Fibroblast of upper back skin (primary cell): ENCODE results near the gene EEF1AKMT4.

Experiments
- DNase-seq: peaks from one replicate; pipeline ENCODE4 v3.0.0-alpha.2; 2013

EEF1AKMT4 gene

DNA sequence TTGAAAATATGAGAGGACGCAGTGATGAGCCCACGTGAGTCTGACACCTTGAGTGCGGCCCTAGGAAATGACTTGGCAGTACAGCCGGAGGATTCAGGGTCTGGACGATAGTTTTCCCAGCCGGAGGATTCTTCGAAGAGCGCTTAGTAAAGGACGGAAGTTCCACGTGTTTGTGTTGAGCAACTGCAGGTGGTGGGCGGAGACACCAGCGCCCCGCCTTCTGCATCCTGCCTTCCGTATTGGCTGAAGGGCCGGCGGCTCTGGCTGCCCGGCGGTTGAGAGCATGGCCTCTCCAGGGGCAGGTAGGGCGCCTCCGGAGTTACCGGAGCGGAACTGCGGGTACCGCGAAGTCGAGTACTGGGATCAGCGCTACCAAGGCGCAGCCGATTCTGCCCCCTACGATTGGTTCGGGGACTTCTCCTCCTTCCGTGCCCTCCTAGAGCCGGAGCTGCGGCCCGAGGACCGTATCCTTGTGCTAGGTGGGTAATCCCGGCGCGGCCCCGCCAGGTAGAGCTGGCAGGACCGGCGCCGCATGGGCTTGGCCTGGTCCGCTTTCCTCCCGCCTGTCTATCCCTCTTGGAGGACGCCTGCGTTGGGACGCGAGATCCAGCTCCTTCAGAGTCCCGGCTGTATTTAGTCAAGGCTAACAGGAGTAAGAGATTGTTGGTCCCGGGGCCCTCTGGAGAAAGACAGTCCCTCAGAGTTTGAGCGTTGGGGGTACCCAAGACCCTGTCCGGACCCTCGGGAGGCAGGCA lies at the start of gene EEF1AKMT4:
Gene EEF1AKMT4 (plus strand): TSS at position 261 of the 755 bp plus-strand sequence. CDS start 23 bp downstream, at position 284.
- DNase-seq = peak; percentile 98

DNA sequence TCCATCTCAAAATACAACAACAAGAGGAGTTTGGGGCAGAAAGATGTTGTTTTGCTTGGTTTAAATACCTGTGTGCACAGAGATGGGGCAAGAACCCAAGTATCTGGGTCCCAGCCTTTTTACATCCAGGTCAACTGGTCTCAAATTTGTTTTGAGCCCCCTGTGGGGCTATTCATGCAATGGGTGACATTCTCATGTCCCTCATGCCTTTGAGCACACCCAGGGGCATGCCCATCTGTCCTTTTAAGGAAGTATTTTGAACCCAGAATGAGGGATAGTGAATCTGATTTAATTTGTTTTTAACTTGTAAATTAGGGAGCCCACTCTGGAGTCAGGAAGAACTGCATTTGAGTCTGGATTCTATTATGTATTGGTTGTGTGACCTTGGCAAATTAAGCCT lies 48.6 kb upstream of the EEF1AKMT4 start:
- no peak for DNase-seq

DNA sequence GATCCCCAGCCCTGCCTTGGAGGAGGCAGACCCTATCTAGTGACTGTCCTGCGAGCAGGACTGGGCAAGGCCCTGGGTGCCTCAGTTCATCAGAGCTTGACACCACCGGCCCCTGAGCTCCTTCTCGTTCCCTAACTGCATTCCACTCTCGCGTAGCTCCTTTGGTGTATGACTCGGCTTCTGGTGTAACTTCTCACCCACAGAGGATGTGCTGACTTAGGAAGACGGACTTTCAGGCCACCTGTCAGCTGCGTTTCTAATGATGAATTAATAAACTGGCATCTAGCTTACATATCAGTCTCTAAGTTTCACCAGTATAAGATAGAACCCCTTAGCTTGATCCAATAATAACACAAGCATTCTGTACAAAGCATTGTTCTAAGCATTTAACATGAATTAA lies 45.9 kb upstream of the EEF1AKMT4 start:
- DNase-seq = no peak

DNA sequence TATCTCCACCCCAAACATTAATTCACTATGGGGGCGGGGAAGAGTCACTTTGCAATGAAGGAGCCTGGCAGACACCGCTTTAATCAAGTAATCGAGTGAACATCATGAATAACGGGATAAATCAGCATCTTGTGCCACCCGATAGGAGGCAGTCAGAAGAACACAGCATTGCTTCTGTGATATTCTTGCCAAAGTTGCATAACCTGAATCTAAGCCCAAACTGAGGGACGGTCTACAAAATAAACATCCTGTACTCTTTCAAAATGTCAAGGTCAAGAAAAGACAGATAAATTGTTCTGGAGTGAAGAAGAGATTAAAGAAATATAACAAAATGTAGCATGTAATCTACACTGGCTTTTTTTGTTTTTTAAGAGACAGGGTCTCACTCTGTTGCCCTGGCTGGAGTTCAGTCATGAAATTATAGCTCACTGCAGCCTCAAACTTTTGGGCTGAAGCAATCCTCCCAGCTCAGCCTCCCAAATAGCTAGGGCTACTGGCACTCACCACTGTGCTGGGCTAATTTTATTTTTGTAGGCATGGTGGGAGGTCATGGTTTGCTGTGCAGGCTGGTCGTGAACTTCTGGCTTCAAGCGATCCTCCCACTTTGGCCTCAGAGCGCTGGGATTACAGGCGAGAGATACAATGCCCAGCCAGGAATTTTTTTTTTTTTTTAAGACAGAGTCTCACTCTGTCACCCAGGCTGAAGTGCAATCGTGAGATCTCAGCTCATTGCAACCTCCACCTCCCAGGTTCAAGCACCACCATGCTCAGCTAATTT lies 40.1 kb upstream of the EEF1AKMT4 start:
- no peak for DNase-seq

DNA sequence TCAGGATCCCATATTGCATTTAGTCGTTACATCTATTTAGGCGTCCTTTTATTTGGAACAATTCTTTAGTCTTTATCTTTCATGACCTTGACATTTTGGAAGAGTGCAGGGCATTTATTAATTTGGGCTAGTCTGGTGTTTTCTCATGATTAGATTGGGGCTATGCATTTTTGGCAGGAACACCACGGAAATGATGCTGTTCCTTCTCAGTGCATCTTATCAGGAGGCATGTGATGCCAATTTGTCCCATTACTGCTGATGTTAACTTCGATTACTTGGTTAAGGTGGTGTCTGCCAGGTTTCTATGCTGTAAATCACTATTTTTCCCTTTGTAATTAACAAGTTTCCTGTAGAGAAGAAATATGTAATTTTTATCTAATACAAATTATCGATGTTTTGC lies 38.2 kb upstream of the EEF1AKMT4 start:
- no peak for DNase-seq

DNA sequence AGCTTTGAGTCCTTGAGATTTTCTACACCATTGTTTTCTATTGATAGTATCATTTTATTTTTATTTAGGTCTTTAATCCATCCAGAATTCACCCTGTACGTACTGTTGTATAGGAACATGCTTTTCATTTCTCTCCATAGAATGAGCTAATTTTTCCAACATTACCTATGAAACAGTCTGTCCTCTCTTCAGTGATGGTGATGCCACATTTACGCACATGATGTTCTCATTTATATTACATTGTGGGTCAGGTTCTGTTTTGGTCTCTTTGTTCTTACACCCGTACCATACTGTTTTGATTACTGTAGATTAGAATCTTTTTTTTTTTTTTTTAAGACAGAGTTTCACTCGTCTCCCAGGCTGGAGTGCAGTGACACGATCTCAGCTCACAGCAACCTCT lies 37.8 kb upstream of the EEF1AKMT4 start:
- no peak for DNase-seq

DNA sequence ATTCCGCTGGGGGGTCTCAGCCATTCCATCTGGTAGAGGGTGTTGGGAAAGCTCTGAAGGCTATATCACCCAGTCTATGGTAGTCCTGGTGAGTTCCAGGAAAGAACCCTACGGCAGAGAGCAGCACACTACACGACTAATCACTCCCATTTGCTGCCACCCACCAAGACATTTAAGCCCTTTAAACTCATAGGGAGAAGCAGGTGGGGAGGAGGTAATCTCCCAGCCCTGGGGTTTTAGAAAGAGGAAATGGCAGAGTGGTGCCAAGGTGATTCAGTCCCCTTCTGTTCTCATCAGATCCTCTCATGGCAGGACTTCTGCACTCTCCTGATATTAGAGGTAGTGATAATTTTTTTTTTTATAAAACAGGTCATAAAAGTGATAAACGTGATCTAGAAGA lies 30.7 kb upstream of the EEF1AKMT4 start:
- no peak for DNase-seq

DNA sequence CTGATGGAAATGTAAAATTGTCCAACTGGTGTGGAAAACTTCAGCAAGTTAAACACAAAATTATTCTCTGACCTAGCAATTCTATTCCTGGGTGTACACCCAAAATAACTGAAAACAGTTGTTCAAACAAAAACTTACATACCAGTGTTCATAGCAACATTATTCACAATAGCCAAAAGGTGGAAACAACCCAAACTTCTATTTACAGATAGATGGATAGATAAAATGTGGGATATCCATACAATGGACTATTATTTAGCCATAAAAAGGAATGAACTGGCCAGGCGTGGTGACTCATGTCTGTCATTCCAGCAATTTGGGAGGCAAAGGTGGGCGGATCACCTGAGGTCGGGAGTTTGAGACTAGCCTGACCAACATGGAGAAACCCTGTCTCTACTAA lies 27.0 kb upstream of the EEF1AKMT4 start:
- DNase-seq = no peak

DNA sequence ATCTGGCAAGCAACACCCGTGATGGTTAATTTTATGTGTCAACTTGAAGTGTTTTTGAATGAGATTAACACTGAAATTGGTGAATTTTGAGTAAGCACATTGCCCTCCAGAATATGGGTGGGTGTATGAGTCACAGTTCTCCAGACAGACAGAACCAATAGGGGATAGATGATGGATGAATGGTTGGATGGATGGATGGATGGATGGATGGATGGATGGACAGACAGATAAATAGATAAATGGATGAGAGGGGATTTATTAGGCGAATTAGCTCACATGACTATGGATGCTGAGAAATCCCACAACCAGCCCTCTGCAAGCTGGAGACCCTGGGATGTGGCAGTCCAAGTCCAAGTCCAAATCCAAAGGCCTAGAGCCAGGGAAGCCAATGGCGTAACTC lies 25.5 kb upstream of the EEF1AKMT4 start:
- no peak for DNase-seq

DNA sequence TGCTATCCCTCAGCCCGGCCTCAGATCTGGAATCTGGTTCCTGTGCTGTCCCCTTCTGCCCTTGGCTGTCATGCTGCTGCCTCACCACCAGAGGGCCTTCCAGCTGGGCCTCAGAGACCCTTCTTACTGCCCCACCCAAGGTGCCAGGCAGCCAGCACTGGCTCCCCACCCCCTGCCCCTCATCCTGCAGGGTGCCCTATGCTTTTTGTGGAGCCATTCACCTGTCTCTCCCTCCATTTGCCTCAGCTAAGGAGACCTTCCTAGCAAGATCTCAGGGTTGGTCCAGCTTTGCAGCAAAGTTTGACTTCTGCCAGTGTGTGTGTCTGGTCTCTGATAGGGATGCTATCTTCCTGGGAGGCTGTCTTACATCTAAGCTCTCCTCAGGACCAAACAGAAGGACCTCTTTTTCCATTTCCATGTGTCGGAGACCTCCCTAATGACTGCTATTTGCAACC lies 22.0 kb upstream of the EEF1AKMT4 start:
- DNase-seq = peak; percentile 18

DNA sequence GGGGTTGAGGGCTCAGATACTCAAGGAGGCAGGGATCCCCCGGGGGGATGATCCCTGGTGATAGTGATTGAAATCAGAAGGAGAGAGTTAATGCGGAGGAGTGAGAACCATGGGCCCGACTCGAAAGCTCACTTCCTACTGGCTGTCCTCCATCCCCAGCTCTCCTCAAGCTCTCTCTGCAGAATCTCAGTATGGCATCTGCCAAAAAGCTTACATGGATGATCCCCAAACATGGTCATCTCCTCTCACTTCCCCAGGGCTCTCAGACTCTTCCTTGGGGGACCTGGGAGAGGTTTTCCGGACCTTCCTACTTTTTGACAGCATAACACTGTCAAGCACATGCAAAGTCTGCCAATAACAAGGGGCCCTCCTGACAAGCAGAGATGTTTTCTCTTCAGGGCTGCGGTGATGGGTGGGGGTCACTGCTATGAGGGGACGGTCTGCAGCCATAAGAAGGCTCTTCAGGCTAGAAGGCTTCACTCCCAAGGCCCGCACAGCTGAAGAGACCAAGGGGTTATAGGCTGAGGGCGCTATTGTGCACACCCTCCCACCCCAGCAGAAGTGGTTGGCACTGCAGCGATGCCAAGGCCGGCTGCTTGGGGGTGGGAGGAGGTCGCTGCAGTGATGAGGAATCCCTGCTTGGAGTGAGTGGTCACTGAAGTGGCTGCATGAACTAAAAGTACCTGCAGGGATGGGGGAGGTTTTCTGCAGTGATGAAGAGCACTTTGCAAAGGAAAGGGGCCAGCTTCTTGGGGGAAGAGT lies 20.9 kb upstream of the EEF1AKMT4 start:
- no peak for DNase-seq

DNA sequence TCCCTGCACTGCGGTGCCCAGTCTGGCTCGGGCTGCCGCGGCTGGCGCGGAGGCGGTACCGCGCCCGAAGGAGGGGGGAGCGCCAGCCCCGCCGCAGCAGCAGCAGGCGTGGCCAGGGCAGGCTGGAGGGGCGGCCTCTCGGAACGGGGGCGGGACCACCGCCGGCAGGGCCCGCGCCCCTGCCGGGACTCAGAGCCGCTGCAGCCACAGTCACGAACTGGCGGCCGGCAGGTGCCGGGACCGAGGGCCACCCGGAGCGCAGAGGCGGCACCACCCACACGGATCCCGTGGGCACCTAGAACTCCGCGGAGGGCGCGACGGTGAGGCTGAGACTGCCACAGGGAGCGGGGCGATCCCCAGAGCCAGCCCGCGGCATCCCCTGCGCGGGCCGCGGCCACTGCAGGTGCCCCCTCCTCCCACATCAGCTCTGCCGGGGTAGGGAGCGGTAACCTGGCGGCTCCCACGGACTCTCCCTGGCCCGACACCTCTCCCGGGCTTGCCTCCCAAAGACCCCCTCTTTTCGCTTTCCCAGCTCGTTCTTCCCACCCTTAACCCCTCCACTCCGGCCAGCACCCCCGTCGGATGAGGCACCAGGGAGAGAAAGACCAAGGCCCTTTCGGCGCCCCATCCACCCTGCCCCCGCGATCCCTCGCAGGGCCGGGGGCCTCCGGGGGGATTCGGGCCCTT lies 19.9 kb upstream of the EEF1AKMT4 start, which contains the start of gene VWA5B2:
Gene VWA5B2 (plus strand): TSS at position 192 of the 687 bp plus-strand sequence. CDS start 944 bp downstream, outside the sequence.
- peak; percentile 22 for DNase-seq

DNA sequence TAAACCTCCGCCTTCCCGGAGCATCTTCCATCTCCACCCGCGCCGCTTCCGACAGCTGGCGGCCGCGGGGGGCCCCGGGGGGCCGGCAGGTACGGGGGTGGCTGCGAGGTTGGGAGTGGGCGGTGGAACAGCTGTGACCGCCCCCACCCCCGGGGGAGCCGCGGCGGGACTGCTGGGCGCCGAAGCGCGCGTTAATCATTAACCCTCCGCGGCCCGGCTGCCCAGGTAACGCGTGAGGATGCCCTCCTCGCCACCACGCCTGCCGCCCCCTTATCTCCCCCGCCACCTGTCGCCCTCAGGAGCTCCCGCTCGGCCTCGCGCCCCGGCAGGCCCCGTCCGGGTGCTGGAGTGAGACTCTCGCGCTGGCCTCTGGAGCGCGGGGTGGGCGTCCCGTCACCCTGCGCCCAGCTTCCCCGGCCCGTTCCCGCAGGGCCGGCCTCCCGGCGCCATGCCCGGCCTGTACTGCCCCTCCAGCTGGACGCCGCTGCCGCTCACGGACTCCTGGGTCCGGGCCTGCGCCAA lies 19.3 kb upstream of the EEF1AKMT4 start:
- no peak for DNase-seq

DNA sequence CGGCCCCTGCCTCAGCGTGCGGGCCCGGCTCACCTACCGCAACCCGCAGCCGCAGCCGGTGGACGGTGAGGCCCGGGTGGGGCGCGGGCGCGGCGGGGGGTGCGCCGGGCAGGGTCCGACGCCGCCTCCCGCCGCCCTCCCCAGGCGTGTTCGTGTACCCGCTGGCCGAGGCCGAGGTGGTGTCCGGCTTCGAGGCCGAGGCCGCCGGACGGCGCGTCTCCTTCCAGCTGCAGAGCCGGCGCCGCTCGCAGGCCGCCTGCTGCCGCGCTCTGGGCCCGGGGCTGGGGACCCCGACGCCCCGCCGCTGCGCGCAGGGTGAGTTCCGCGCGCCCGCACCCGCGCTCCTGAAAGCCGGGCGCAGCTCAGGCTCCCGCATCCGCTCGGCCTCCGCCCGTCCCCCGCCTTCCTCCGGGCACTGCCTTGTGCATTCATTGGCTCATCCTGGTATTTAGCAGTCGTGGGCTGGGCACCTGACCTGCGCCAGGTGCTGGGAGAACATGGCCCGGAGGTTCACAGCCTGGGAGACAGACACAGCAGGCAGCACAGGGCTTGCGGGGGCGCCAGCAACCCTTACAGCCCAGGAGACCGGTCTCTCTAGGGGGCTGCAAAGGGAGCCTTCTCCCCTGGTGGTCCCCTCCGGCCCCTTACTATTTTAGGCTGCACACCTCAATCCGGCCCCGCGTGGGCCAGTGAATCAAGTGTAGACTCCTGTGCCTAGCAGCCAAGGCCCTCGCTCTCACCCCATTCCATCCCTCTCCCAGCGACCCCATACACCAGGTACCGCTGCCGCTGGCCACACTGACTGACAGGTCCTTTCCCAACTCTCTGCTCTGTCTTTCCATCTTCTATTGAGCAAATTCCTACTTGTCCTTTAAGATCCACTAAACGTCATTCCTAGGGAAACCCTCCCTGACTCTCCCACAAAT lies 18.6 kb upstream of the EEF1AKMT4 start:
- DNase-seq = no peak

DNA sequence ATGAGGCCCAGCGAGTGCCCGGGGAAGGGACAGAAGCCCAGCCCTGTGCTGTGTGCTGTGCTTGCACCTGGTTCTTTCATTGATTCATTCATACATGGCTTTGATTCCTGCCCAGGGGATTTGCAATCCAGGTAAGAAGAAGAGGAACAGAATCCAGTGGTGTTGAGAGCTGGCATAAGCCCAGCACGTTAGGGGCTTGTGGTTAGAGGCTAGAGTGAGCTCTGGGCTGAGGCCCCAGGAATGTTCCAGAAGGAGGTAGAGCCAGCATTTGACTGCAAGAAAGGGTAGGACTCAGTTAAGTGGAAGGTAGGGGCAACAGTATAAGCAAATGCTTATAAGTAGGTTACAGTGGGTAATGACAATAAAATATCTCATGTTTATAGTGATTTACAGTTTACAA lies 17.8 kb upstream of the EEF1AKMT4 start:
- DNase-seq = no peak

DNA sequence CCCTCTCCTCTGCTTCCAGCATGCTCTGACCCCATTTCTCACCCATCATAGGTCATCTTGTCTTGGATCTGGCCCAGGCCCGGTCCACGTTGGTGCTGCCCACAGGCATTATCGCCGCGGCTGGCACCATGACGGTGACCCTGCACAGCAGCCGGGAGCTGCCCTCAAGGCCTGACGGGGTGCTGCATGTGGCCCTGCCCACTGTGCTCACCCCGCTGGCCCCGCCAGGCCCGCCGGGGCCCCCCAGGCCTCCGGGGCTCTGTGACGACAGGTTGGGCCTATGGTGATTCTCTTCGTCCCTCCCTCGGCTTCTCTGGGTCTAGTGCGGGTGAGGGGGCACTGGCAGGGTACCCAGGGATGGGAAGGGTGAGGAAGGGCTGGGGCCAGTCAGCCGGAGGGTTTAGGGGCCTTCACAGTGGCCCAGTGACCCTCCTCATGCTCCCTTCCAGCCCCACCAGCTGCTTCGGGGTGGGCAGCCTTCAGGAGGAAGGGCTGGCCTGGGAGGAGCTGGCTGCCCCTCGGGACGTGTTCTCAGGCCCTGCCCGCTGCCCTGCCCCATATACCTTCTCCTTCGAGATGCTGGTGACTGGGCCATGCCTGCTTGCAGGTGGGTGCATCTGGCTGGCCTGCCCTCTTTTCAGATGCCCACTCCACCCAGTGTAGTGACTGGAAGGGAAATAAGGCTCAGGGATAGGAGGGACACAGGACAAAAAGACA lies 16.2 kb upstream of the EEF1AKMT4 start:
- DNase-seq = no peak

DNA sequence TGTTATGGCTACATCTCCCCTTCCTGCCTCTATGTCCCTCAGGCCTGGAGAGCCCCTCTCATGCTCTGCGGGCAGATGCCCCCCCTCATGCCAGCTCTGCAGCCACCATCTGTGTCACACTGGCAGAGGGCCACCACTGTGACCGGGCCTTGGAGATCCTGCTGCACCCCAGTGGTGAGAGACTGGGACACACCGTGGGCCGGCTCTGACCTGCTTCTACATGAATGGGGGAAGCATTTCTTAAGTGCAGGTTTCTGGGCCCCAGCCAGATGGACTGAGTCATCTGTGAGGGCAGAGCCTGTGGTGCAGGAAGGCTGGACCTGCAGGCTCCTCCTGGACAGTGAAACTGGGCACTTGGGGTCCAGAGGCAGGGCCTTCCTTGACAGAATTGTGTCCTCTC lies 15.2 kb upstream of the EEF1AKMT4 start:
- peak; percentile 65 for DNase-seq

DNA sequence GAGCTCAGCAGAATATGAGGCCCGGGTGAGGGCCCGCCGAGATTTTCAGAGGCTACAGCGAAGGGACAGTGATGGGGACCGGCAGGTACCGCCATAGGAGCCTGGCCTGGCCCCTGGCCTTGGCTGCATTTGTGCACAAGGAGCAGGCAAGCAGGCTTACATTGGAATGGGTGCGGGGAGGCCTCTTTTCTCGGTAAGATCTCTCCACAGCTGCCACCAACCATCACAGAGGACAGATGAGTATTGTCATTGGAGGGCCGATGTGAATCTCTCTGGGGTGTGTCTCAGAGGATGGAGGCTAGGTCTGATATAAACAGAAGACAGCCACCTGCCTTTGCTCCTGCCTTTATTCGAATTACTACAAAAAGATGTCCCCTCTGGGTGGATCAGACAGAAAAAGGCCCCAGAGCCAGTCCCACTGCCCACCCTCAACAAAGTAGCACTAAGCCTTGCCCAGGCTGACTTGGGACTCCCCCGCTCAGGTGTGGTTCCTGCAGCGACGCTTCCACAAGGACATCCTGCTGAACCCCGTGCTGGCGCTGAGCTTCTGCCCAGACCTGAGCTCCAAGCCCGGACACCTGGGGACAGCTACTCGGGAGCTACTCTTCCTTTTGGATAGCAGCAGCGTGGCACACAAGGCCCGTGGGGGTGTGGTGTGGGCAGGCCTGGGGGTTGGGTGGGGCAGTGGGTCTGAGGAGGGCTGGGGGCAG lies 14.6 kb upstream of the EEF1AKMT4 start:
- DNase-seq = no peak

DNA sequence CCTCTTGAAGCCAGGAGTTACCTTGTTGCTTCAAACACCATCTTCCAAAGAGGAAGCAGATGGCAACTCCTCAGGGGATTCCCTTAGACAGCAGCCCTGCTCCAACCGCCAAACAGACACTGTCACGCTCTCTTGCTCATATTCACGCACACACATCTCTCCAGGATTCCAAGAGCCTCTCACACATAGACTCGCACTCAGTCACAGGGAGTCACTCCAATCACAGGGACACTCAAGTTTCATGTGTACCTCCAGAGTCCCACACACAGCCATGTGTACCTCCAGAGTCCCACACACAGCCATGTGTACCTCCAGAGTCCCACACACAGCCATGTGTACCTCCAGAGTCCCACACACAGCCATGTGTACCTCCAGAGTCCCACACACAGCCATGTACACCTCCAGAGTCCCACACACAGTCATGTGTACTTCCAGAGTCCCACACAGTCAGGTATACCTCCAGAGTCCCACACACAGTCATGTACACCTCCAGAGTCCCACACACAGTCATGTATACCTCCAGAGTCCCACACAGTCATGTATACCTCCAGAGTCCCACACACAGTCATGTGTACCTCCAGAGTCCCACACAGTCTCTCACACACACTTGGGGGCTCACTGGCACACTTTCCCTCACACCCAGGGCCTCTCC lies 14.0 kb upstream of the EEF1AKMT4 start:
- DNase-seq = no peak
